A549 (cell line): ENCODE measurements around the gene MXI1. TPM values are rescaled to one million over a fixed set of nuclear protein-coding genes. Genes with fewer than 3 reads are reported as not detected.

Experiments used
- ATAC-seq, 2 experiments: fragments of 200-7000 bp in 1 of 2; fragments of >200 bp in 1 of 2; cut with Nextera tagmentation in 1 of 2; cut with Tn5 transposase in 1 of 2; 3 replicates each; pipeline versions ENCODE4 v1.8.0 to v1.9.1; 2018 to 2020; ENCODE audit warnings: mild to moderate bottlenecking in 1 of 2, moderate library complexity in 1 of 2
- CTCF ChIA-PET: fragments of 300-600 bp; sonication (Branson Sonifier 250); formaldehyde crosslinking; extraction: SDS; loops from one replicate; lab custom pipeline; 2021; ENCODE audit warnings: antibody characterized with exemption, inconsistent platforms; lab: Yijun Ruan, JAX
- POLR2A ChIA-PET: fragments of 350-600 bp; formaldehyde crosslinking; extraction: SDS; loops from one replicate; lab custom pipeline; 2021; ENCODE audit warnings: antibody characterized with exemption, inconsistent platforms; lab: Yijun Ruan, JAX
- DNase-seq, 2 experiments: peaks; one replicate each; pipeline versions ENCODE4 v3.0.0 to v3.0.0-alpha.2; 2011 to 2016; ENCODE audit warnings: low read depth in 1 of 2, low spot score in 1 of 2
- FAIRE-seq: peaks from 2 replicates; lab custom pipeline; 2011; peaks lifted over from hg19 to GRCh38; lab: Jason Lieb, UNC
- H3K27ac ChIP-seq, 2 experiments: fragments of >200 bp; sonication (Bioruptor Twin); formaldehyde crosslinking; 3 replicates each; pipeline ENCODE4 v1.5.1; 2016 to 2017
- H3K4me1 ChIP-seq: fragments of >200 bp; sonication (Bioruptor Twin); formaldehyde crosslinking; 3 replicates; pipeline ENCODE4 v1.6.1; 2016
- H3K4me2 ChIP-seq: fragments of >200 bp; sonication (Bioruptor Twin); formaldehyde crosslinking; 3 replicates; pipeline ENCODE4 v1.6.1; 2016
- H3K4me3 ChIP-seq: fragments of >200 bp; sonication (Bioruptor Twin); formaldehyde crosslinking; 3 replicates; pipeline ENCODE4 v1.5.1; 2016
- H3K9me3 ChIP-seq: fragments of >200 bp; sonication (Bioruptor Twin); formaldehyde crosslinking; 3 replicates; pipeline ENCODE4 v1.6.1; 2016
- BHLHE40 ChIP-seq: IDR thresholded peaks from 2 replicates; pipeline ENCODE4 v1.6.1; 2012; ENCODE audit warnings: low read depth, low read length, inconsistent platforms
- CHD4 ChIP-seq: fragments of 200-600 bp; sonication (generic); IDR thresholded peaks from 2 replicates; pipeline ENCODE4 v1.6.1; 2016; ENCODE audit warnings: antibody characterized with exemption, mild to moderate bottlenecking, borderline replicate concordance
- CTCF ChIP-seq: fragments of >200 bp; sonication (Bioruptor Twin); formaldehyde crosslinking; IDR thresholded peaks from 3 replicates; pipeline ENCODE4 v1.5.1; 2016
- EHF ChIP-seq: fragments of 250-450 bp; sonication (Bioruptor Pico); IDR thresholded peaks from 2 replicates; pipeline ENCODE4 v1.5.0; 2020; ENCODE audit warnings: mild to moderate bottlenecking
- EHMT2 ChIP-seq: fragments of 200-600 bp; sonication (generic); IDR thresholded peaks from 2 replicates; pipeline ENCODE4 v1.6.1; 2016; ENCODE audit warnings: antibody characterized with exemption, low read depth, mild to moderate bottlenecking, moderate library complexity
- EP300 ChIP-seq, 2 experiments: fragments of >200 bp; sonication (Bioruptor Twin); formaldehyde crosslinking; IDR thresholded peaks; 2 replicates in 1 of 2; 3 replicates in 1 of 2; pipeline ENCODE4 v1.6.1; 2016 to 2017
- ESRRA ChIP-seq: fragments of 150-350 bp; IDR thresholded peaks from 2 replicates; pipeline ENCODE4 v1.6.1; 2014; ENCODE audit warnings: mild to moderate bottlenecking, low read length, borderline replicate concordance
- FOSL2 ChIP-seq, 2 experiments: fragments of 450-650 bp in 1 of 2; fragments of >200 bp in 1 of 2; sonication (Bioruptor Twin) in 1 of 2; formaldehyde crosslinking; IDR thresholded peaks; 2 replicates each; pipeline versions ENCODE4 v1.5.0 to v1.6.1; 2016 to 2020; ENCODE audit warnings: mild to moderate bottlenecking in 1 of 2, moderate library complexity in 1 of 2
- GATA3 ChIP-seq: IDR thresholded peaks from 2 replicates; pipeline ENCODE4 v1.6.1; 2012; ENCODE audit warnings: borderline replicate concordance
- HDAC2 ChIP-seq: fragments of 200-600 bp; sonication (generic); IDR thresholded peaks from 2 replicates; pipeline ENCODE4 v1.6.1; 2016
- HEYL ChIP-seq: fragments of 250-450 bp; sonication (Bioruptor Pico); IDR thresholded peaks from 2 replicates; pipeline ENCODE4 v1.8.0; 2021; ENCODE audit warnings: mild to moderate bottlenecking, moderate library complexity
- MYC ChIP-seq: IDR thresholded peaks from 2 replicates; pipeline ENCODE4 v1.6.1; 2012; ENCODE audit warnings: mild to moderate bottlenecking, inconsistent platforms, low read length, improper control_type of control experiment, borderline replicate concordance
- NFE2L2 ChIP-seq: fragments of 150-350 bp; conservative IDR thresholded peaks from 2 replicates; pipeline ENCODE4 v1.6.1; 2014; ENCODE audit warnings: low read length
- NPAS2 ChIP-seq: fragments of 250-450 bp; sonication (Bioruptor Pico); IDR thresholded peaks from 2 replicates; pipeline ENCODE4 v1.8.0; 2022; ENCODE audit warnings: mild to moderate bottlenecking, moderate library complexity, borderline replicate concordance
- NR3C1 ChIP-seq: fragments of >200 bp; sonication (Bioruptor Twin); formaldehyde crosslinking; IDR thresholded peaks from 3 replicates; pipeline ENCODE4 v1.6.1; 2017
- PBX3 ChIP-seq: IDR thresholded peaks from 2 replicates; pipeline ENCODE4 v1.6.1; 2012
- PHF8 ChIP-seq: fragments of 200-600 bp; sonication (generic); IDR thresholded peaks from 2 replicates; pipeline ENCODE4 v1.6.1; 2016; ENCODE audit warnings: low read depth, mild to moderate bottlenecking, antibody characterized with exemption, moderate library complexity, borderline replicate concordance
- RAD21 ChIP-seq, 2 experiments: fragments of >200 bp in 1 of 2; sonication (Bioruptor Twin) in 1 of 2; formaldehyde crosslinking in 1 of 2; IDR thresholded peaks in 1 of 2; conservative IDR thresholded peaks in 1 of 2; 2 replicates in 1 of 2; 3 replicates in 1 of 2; pipeline ENCODE4 v1.6.1; 2012 to 2018; ENCODE audit warnings: inconsistent platforms in 1 of 2
- SMC3 ChIP-seq: fragments of >200 bp; sonication (Bioruptor Twin); formaldehyde crosslinking; IDR thresholded peaks from 3 replicates; pipeline ENCODE4 v1.6.1; 2018; ENCODE audit warnings: inconsistent platforms
- TFCP2L1 ChIP-seq: fragments of 250-450 bp; sonication (Bioruptor Pico); IDR thresholded peaks from 2 replicates; pipeline ENCODE4 v1.5.0; 2021; ENCODE audit warnings: mild to moderate bottlenecking
- ZC3H11A ChIP-seq: fragments of 450-650 bp; IDR thresholded peaks from 2 replicates; pipeline ENCODE4 v1.6.1; 2014; ENCODE audit warnings: antibody characterized with exemption, mild to moderate bottlenecking
- ZFP36 ChIP-seq: fragments of 450-650 bp; IDR thresholded peaks from 2 replicates; pipeline ENCODE4 v1.6.1; 2014; ENCODE audit warnings: borderline replicate concordance; ENCODE audit not compliant: partially characterized antibody
- ZNF302 ChIP-seq: fragments of 250-450 bp; sonication (Bioruptor Pico); IDR thresholded peaks from 2 replicates; pipeline ENCODE4 v1.9.0; 2021; ENCODE audit warnings: inconsistent platforms, mild to moderate bottlenecking, moderate library complexity
- WGBS: methylation state at CpG from one replicate; pipeline ENCODE4 v1.1.6; 2017; ENCODE audit errors: missing lambda C conversion rate; 5-methylcytosine and 5-hydroxymethylcytosine counted together
- polyA plus RNA-seq, 4 experiments: library from polyadenylated mRNA; depleted of rRNA in 3 of 4; stranded (reverse); fragments of >200 nt; fragmentation: RNase III in 1 of 4; extraction: RNeasy Plus Mini Kit Qiagen cat#74134 plus additional on column Dnase treatment in 1 of 4; gene quantifications; 2 replicates in 3 of 4; 3 replicates in 1 of 4; pipeline ENCODE4 v1.2.3, GENCODE V29; 2011 to 2017
- TF ChIP-seq, protein P1 (sequence below): fragments of 200-600 bp; sonication (generic); IDR thresholded peaks from 2 replicates; pipeline ENCODE4 v1.6.1; 2016; ENCODE audit warnings: antibody characterized with exemption, mild to moderate bottlenecking, moderate library complexity

The MXI1 gene
- polyA plus RNA-seq, 2 of the 4 experiments (the other 2 are of a cell fraction): 7.1 to 15.7 TPM

DNA sequence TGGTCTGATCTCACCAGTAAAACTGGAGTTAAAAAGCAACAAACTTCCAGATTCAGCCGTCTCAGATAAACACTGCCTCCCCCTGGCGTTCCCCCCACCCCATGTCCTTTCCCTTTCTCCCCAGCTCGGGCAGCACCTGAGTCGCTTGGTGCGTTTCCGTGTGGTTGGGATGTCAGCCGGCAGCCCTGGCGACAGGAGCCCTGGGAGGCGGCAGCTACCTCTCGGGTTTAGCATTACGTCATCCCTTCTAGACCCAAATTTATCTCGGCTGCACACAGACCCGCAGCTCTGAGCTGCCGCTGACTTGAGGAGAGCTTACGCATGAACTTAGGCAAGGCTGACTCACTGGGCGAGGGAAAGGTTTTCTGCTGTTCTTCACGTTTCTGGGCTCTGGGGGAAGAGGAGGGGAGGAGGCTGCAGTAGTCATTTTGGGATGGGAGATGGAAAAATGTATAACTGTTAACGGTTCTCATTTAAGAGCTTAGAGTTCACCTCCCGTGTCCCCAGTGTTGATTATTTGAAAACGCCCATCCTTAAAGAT is 14.4 kb downstream of the MXI1 start:
- no peak for FAIRE-seq
- no peak for TF ChIP-seq EP300 (IDR thresholded peaks at IDR 0.05)
- peak; percentile 34; the same call in 2 of the 3 replicates for TF ChIP-seq SMC3
- no peak for TF ChIP-seq GATA3
- no peak for TF ChIP-seq ZNF302 (CRISPR knock-in tag)
- no peak for TF ChIP-seq FOSL2 (IDR thresholded peaks at IDR 0.05)
- peak; percentile 28; the same call in 1 of the 2 replicates for TF ChIP-seq FOSL2 (CRISPR knock-in tag; IDR thresholded peaks at IDR 0.05)
- no peak for TF ChIP-seq TFCP2L1 (CRISPR knock-in tag)
- TF ChIP-seq ESRRA: no peak
- TF ChIP-seq HEYL: no peak
- no peak for TF ChIP-seq EHMT2
- TF ChIP-seq PHF8: no peak
- no peak for TF ChIP-seq CHD4
- TF ChIP-seq NFE2L2: no peak
- TF ChIP-seq, protein P1, sequence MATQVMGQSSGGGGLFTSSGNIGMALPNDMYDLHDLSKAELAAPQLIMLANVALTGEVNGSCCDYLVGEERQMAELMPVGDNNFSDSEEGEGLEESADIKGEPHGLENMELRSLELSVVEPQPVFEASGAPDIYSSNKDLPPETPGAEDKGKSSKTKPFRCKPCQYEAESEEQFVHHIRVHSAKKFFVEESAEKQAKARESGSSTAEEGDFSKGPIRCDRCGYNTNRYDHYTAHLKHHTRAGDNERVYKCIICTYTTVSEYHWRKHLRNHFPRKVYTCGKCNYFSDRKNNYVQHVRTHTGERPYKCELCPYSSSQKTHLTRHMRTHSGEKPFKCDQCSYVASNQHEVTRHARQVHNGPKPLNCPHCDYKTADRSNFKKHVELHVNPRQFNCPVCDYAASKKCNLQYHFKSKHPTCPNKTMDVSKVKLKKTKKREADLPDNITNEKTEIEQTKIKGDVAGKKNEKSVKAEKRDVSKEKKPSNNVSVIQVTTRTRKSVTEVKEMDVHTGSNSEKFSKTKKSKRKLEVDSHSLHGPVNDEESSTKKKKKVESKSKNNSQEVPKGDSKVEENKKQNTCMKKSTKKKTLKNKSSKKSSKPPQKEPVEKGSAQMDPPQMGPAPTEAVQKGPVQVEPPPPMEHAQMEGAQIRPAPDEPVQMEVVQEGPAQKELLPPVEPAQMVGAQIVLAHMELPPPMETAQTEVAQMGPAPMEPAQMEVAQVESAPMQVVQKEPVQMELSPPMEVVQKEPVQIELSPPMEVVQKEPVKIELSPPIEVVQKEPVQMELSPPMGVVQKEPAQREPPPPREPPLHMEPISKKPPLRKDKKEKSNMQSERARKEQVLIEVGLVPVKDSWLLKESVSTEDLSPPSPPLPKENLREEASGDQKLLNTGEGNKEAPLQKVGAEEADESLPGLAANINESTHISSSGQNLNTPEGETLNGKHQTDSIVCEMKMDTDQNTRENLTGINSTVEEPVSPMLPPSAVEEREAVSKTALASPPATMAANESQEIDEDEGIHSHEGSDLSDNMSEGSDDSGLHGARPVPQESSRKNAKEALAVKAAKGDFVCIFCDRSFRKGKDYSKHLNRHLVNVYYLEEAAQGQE: no peak
- TF ChIP-seq NR3C1: no peak
- no peak for TF ChIP-seq ZC3H11A
- Histone ChIP-seq H3K4me3 (peak overlapping the region; percentile 14; the same call in 2 of the 3 replicates), H3K4me1 (peaks cover 10% of the 10 kb centered on the region; the same call in 2 of the 3 replicates), H3K4me2 (peak overlapping the region; percentile 61), H3K9me3 (no peaks in the 10 kb centered on the region), H3K27ac (peak overlapping the region in 1 of 2 experiments; percentile 53; a peak in 3 of 6 replicates)
- POLR2A ChIA-PET: interaction anchor here (0.5 to 2.6 kb wide), 5 partner anchors 11 to 62 kb away, joined by 3 to 24 read pairs (median 4); no protein-coding TSS in a partner anchor
- peak; percentile 49 to 55 for ATAC-seq
- peak; percentile 31 to 68 for DNase-seq
- CTCF ChIA-PET: interaction anchor here (0.7 to 9.1 kb wide), 11 partner anchors 13 to 338 kb away, joined by 3 to 176 read pairs (median 3); partner anchors contain the start of gene MXI1
- WGBS: 17% methylated on average over 12 of the region's 20 CpGs

GRCh38 chr10:110222641-110223297 is 15.4 kb downstream of the MXI1 start:
- ChIA-PET POLR2A (interaction anchor here (2.6 kb wide), 1 partner anchor 12 kb away, joined by 24 read pairs; no protein-coding TSS in a partner anchor), CTCF (interaction anchor here (0.9 to 9.1 kb wide), 9 partner anchors 14 to 339 kb away, joined by 3 to 176 read pairs (median 4); partner anchors contain the start of genes MXI1 and SMNDC1)
- ATAC-seq (no peak), FAIRE-seq (no peak), DNase-seq (no peak)
- Histone ChIP-seq H3K27ac (no peak overlapping the region), H3K4me1 (peaks cover 10% of the 10 kb centered on the region; the same call in 2 of the 3 replicates), H3K4me3 (no peak overlapping the region), H3K9me3 (no peaks in the 10 kb centered on the region), H3K4me2 (no peak overlapping the region; the same call in 2 of the 3 replicates)
- 95% methylated on average over 4 of the region's 4 CpGs for WGBS
- TF ChIP-seq PBX3: no peak
- no peak for TF ChIP-seq MYC
- TF ChIP-seq, protein P1: no peak
- TF ChIP-seq HDAC2: no peak
- TF ChIP-seq HEYL: no peak
- no peak for TF ChIP-seq CTCF
- no peak for TF ChIP-seq RAD21 (conservative IDR thresholded peaks at IDR 0.05 in 1 of 2, IDR thresholded peaks at IDR 0.05 in 1 of 2)
- TF ChIP-seq NPAS2: no peak
- TF ChIP-seq EHMT2: no peak
- no peak for TF ChIP-seq BHLHE40
- no peak for TF ChIP-seq TFCP2L1 (CRISPR knock-in tag)
- TF ChIP-seq ZFP36: no peak
- no peak for TF ChIP-seq EHF
